Occipital lobe (tissue), 2 donors: Measurements from ENCODE around the gene MBD3L2B. TPM values are rescaled to one million over a fixed set of nuclear protein-coding genes. Genes with fewer than 3 reads are reported as not detected.
"Not testable (repeated sequence)": the region's sequence is repeated elsewhere in the genome, so short reads cannot be mapped to it uniquely, and the experiment has no call there.

ENCODE experiments used
- DNase-seq: peaks from one replicate; lab custom pipeline; 2025; lab: John Stamatoyannopoulos, UW
- total RNA-seq: library from RNA; depleted of rRNA; stranded (reverse); fragments of >200 nt; gene quantifications from one replicate; pipeline ENCODE4 v1.2.3, GENCODE V29; 2014

MBD3L2B gene
- total RNA-seq: not detected

- DNase-seq: not testable (repeated sequence)
These were observed at the start of gene MBD3L2B for GRCh38 chr19:7021331-7021730. Gene MBD3L2B, minus strand, starts transcription at chr19:7021431. Its CDS starts 34 bp downstream, at chr19:7021397.

- DNase-seq: no peak
These were observed 48.6 kb upstream of the MBD3L2B start for GRCh38 chr19:7069904-7070226.

DNA sequence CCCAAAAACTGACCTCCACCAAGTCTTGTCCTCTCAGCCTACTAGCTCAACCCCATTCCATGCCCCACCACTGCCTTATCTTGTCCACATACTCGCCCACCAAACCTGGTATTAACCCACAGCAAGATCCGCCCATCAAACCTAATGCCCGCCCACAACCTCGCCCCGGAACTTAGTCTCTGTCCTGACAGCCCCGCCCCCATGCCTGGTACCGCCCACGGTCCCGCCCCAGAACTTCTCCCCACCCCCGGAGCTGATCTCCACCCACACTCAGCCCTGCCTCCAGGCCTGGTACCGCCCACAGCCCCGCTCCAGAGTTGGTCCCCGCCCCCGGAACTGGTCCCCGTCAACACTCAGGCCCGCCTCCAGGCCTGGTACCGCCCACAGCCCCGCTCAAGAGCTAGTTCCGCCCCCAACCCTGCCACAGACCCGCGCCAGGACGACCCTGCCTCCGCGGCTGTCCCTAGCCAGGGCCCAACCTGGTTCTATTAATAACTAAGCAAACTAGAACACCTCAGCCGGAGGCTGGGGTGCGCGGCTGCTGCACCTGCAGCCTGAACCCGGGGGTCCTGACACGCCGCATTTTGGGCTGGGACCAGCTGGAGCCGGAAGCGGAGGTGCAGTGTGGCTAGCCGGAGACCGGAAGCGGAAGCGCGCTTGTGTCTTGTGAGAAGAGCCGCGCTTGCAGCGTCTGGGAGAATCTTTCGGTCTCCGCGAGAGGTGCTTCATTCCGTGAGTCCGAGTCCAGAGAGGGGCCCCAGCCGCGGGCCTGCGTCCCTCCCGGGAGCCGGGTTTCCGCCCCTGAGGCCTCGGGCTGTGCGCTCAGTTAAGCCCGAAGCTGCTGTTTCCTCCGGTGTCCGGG, 48.0 kb upstream of the MBD3L2B start, which contains the start of gene ZNF557:
ZNF557 (plus strand) TSS at position 662 of the 862 bp plus-strand sequence. CDS start 5,372 bp downstream, outside the sequence.
- DNase-seq: peak; percentile 97

DNA sequence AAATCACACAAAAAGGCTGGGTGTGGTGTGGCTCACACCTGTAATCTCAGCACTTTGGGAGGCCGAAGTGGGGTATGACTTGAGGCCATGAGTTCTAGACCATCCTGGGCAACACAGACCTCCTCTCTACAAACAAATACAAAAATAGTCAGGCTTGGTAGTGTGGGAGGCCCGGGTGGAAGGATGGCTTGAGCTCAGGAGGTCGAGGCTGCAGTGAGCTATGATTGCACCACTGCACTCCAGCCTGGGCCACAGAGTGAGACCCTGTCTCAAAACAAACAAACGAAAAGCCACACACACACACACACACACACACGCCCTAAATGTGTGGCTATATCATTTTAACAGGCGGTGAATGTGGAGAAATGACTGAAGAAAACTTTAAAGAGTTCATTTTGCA, 47.4 kb upstream of the MBD3L2B start:
- DNase-seq: no peak

DNA sequence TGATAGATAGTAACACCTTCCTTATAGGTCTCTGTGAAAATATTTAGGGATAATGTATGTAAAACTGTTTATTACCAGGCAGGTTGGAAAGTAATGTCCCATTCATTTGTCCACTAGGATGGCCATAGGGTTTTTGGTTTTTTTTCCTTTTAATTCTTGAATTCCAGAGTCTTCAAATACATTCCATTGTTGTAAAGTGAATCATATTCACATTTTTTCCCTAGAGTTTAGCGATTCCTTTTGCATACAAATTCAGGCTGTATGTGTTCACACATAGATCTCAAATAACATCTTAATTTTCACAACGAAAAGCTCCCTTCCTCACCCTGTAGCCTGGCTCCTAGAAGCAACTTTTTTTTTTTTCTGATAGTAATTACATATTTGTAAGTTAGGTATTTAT, 46.5 kb upstream of the MBD3L2B start:
- no peak for DNase-seq

DNA sequence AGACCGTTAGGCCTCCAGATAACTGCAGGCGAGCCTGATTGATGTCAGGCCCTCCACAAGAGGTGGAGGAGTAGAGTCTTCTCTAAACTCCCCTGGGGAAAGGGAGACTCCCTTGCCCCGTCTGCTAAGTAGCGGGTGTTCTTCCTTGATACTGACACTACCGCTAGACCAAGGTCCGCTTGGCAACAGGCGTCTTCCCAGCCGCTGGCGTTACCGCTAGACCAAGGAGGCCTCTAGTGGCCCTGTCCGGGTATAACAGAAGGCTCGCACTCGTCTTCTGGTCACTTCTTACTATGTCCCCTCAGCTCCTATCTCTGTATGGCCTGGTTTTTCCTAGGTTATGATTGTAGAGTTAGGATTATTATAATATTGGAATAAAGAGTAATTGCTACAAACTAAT, 45.9 kb upstream of the MBD3L2B start:
- not testable (repeated sequence) for DNase-seq

GRCh38 chr19:7063764-7064418, 42.7 kb upstream of the MBD3L2B start:
- no peak for DNase-seq

- DNase-seq: no peak
These were observed 42.1 kb upstream of the MBD3L2B start for GRCh38 chr19:7063339-7063738.

- not testable (repeated sequence) for DNase-seq
These were observed 38.7 kb upstream of the MBD3L2B start for GRCh38 chr19:7059977-7060376.

DNA sequence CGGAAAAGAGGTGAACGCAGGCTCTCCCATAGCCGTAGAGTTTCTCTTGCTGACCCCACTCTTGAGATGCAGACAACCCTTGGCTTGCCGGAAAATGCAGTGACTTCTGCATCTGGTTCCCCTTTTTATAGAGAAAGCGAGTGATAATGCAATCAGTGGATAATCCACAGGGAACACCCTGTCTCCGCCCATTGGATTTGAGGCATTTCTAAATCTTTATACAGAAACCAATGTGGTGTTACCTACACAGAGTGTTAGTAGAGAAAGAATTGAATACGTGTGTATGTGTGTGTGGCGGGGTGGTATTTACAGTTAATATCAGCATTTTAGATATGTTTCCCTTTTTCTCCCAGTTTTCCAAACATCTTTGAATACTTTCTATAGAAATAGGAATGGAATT, 37.3 kb upstream of the MBD3L2B start, which contains the start of gene MBD3L3:
MBD3L3 (minus strand) TSS at position 101 of the 400 bp plus-strand sequence; CDS start at position 30, 71 bp downstream.
- not testable (repeated sequence) for DNase-seq

DNA sequence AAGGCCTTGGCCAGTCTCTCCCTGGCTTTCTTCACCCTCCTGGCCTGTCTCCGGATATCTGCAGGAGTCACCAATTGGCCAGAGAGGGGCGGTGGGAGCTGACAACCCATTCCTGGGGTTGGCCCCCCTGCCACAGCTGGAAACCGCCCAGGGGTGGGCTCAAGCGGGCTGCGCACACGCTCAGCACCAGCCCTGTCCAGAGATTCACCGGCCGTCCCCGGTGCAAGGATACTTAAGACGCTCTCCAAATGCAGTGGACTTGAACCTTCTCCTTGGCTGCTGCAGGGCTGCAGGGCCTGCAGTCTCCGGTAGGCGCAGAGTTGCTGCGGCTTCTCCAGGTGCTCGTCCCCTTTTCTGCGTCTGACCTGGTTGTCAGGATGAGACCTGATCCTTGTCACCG, 35.1 kb upstream of the MBD3L2B start:
- DNase-seq: not testable (repeated sequence)

DNA sequence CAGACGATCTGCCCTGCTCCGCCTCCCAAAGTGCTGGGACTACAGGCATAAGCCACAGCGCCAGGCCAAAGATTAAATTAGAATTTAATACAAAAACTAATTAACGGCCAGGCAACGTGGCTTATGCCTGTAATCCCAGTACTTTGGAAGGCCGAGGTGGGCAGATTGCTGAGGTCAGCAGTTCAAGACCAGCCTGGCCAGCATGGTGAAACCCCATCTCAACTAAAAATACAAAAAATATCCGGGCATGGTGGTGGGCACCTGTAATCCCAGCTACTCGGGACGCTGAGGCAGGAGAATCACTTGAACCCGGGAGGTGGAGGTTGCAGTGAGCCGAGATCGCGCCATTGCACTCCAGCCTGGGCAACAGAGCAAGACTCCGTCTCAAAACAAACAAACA, 34.4 kb upstream of the MBD3L2B start:
- DNase-seq: not testable (repeated sequence)

DNA sequence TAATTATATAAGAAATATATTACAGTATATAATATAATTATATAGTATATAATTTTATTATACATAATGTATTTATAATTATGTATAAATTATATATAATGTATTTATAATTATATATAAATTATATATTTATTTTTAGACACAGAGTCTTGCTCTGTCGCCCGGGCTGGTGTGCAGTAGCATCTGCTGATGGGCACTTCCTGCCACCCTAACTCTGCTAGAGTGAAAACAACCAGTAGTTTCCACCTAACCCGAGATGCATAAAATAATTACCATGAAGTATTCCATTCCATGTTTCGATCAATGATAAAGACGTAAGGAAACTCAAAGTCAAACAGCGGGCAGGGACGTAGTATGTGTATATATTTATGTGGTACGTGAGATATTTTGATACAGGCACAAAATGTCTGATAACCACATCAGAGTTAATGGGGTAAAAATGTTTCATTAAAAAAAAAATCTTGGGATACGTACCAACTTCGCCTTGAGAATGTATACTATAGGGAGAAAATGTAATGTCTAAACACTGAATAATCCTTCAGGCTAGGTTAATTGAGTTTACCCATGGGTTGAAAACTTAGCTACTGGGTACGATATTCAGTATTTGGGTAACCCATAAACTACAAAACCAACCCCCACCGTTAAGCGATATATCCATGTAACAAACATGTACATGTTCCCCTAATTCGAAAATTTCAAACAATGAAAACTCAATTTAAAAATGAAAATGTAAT, 33.6 kb upstream of the MBD3L2B start:
- DNase-seq: not testable (repeated sequence)

- DNase-seq: not testable (repeated sequence)
These were observed 31.7 kb upstream of the MBD3L2B start for GRCh38 chr19:7052896-7053295.

- DNase-seq: not testable (repeated sequence)
These were observed 30.2 kb upstream of the MBD3L2B start for GRCh38 chr19:7051421-7051820.

DNA sequence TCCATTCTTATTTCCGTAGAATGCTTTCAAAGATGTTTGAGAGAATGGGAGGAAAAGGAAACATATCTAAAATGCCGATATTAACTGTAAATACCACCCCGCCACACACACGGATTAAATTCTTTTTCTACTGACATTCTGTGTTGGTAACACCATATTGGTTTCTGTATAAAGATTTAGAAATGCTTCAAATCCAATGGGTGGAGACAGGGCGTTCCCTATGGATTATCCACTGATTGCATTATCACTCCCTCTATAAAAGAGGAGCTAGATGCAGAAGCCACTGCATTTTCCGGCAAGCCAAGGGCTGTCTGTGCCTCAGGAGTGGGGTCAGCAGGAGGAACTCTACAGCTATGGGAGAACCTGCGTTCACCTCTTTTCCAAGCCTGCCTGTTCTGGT, 27.8 kb upstream of the MBD3L2B start, which contains the start of gene MBD3L2:
MBD3L2 (plus strand) TSS at position 301 of the 400 bp plus-strand sequence; CDS start at position 354, 53 bp downstream.
- DNase-seq: not testable (repeated sequence)

GRCh38 chr19:7041563-7041962, 20.3 kb upstream of the MBD3L2B start:
- not testable (repeated sequence) for DNase-seq

DNA sequence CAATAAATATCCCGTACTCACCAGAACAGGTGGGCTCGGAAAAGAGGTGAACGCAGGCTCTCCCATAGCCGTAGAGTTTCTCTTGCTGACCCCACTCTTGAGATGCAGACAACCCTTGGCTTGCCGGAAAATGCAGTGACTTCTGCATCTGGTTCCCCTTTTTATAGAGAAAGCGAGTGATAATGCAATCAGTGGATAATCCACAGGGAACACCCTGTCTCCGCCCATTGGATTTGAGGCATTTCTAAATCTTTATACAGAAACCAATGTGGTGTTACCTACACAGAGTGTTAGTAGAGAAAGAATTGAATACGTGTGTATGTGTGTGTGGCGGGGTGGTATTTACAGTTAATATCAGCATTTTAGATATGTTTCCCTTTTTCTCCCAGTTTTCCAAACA, 18.8 kb upstream of the MBD3L2B start, which contains the start of gene MBD3L4:
MBD3L4 (minus strand) TSS at position 101 of the 400 bp plus-strand sequence; CDS start at position 66, 35 bp downstream.
- DNase-seq: not testable (repeated sequence)

GRCh38 chr19:7030278-7030677, 9.0 kb upstream of the MBD3L2B start, which contains the start of gene MBD3L5:
Gene MBD3L5, plus strand, starts transcription at chr19:7030578. Its CDS starts 34 bp downstream, at chr19:7030612.
- not testable (repeated sequence) for DNase-seq

DNA sequence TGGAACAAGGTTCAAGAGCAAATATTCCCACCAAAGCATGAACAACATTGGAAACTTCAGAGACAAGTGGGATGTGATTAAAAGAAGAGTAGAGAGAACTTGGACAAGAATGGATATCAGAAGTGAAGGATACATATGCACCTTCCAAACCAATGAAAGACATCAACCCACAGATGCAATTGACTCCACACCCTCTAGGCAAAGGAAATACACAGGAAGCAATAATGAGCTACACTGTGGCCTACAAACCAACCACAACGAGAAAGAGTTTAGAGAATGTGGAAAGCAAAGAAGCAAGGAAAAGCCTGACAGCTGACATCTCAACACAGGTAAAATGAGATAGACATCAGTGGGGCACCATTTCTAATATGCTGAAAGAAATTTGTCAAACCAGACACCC, 7.6 kb upstream of the MBD3L2B start:
- DNase-seq: not testable (repeated sequence)

- DNase-seq: no peak
These were observed 2.4 kb downstream of the MBD3L2B start for GRCh38 chr19:7018828-7019227.
